GM19467 (cell line): ENCODE data around the gene FAM156A.
"Not testable (repeated sequence)": the region's sequence is repeated elsewhere in the genome, so short reads cannot be mapped to it uniquely, and the experiment has no call there.

Experiments used
- ATAC-seq: cut with Tn5 transposase; IDR thresholded peaks from one replicate; pipeline ENCODE4 v1.9.1; 2021; ENCODE audit warnings: mild to moderate bottlenecking, moderate library complexity; ENCODE audit not compliant: unreplicated experiment

Gene FAM156A

GRCh38 chrX:52905531-52905930 lies 52.8 kb downstream of the FAM156A start:
- ATAC-seq = not testable (repeated sequence)
